ENCODE data around the gene GLIPR2.

GRCh38 chr9:36113999-36114398 is 22.5 kb upstream of the GLIPR2 start:
- TF ChIP-seq CTCF (IDR thresholded peaks at IDR 0.05): no peak
- no peak for TF ChIP-seq POLR2A (IDR thresholded peaks at IDR 0.05)
